SK-N-DZ (cell line): ENCODE data around the gene SEC14L5.
A peak's percentile ranks its signal among the peaks of the same experiment; 100 is the strongest.
"Not testable (repeated sequence)": the region's sequence is repeated elsewhere in the genome, so short reads cannot be mapped to it uniquely, and the experiment has no call there.

Source experiments
- DNase-seq: peaks from one replicate; pipeline ENCODE4 v3.0.0-alpha.2; 2015; ENCODE audit warnings: low spot score

SEC14L5 gene

GRCh38 chr16:4949986-4950385 lies 8.1 kb upstream of the SEC14L5 start:
- no peak for DNase-seq

- DNase-seq = not testable (repeated sequence)
Measured at GRCh38 chr16:4951583-4951982, 6.5 kb upstream of the SEC14L5 start.

DNA sequence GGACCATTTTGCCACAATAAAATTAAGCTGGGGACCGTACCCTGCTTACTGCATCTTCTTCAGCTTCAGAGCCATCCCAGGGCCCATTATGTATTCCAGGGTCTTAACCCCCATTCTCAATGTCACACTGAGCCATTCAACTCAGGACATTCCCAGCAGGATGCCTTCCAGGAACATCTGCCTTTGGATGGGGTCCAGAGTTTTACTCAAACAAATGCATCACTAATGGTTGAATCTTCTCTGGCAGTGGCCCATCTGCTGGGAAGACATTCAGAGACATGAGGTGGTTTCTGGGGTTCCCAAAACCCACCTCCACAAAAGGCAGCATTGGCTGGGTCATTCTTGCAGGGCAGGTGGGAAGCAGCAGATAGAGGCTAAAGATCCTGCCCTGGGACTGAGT lies 3.4 kb upstream of the SEC14L5 start:
- DNase-seq = no peak

GRCh38 chr16:4957420-4957719 lies 760 bp upstream of the SEC14L5 start:
- DNase-seq = no peak

DNA sequence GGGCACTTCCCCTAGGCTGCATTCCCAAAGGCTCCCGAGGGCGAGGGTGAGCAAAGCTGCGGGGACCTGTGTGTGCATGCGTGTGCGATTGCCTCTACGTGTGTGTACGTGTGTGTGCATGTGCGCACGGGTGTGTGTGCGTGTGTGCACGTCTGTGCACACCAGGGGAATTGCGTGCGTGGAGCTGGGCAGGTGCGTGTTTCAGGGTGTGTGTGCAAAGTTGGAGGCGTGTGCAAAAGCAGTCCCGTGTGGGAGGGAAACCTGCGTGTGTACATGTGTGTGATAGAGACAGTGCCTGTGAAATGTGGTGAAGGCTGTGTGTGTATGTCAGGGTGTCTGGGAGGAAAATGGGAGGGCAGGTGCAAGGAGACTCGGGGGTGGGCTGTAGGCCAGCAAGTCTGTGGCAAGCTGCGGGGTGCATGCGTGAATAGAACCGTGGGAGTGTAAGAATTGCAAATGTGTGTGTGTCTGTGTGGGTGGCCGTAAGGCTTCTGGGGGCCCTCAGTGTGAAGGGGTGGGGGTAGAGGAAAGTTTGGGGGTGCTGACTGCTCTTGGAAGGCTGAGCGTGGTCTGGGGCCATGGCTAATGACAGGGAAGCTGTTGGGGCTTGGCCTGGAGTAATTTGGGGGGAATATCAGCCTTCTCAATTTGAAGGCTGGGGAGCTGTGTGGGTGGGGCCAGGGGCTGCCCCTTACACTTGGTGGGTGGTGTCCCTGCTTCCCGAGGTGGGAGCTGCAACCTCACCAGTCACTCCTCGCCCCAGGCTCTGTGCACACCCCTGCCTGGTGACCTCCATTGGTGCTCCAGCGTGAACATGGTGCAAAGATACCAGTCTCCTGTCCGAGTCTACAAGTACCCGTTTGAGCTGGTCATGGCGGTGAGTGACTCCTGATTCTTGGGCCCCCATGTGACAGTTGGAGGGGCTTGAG lies 644 bp downstream of the SEC14L5 start:
- no peak for DNase-seq

DNA sequence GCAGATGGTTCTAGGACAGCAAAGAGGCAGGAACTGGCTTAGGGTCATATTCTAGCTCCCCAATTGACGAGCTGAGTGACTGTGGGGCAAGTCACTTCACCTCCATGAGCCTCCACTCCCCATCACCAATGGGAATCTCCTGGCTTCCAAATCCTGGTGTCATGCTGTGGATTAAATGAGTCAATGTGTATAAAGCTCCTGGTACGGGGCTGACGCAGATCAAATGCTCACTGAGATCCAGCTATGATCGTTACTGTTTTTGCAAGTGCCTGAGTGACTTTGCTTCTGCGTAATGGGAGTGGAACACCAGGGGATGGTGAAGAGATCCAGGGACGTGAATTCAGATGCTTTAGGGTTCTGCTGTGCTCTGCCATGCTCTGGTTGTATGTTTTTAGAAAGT lies 2.4 kb downstream of the SEC14L5 start:
- no peak for DNase-seq

DNA sequence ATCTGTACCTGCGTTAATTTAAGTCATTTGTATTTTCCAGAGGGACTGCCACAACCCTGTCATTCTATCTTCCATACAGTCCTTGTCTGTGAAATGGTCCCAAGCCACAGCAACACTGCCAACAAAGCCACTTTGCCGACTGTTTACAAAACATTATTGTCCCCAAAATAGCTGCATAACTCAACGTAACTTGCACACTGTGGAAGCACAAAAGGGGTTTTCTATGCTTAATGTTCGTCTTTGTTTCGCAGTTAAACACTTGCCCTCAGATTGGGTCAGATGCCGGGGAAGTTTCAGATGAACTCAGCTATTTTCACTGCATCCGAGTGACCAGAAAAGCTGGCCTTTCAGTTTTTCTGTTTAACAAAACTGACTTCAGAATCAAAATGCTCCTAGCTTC lies 4.6 kb downstream of the SEC14L5 start:
- no peak for DNase-seq

GRCh38 chr16:4963527-4963926 lies 5.4 kb downstream of the SEC14L5 start:
- DNase-seq = not testable (repeated sequence)

- no peak for DNase-seq
Measured at GRCh38 chr16:4966736-4967453, 8.8 kb downstream of the SEC14L5 start.

GRCh38 chr16:4968278-4968677 lies 10.1 kb downstream of the SEC14L5 start:
- not testable (repeated sequence) for DNase-seq

DNA sequence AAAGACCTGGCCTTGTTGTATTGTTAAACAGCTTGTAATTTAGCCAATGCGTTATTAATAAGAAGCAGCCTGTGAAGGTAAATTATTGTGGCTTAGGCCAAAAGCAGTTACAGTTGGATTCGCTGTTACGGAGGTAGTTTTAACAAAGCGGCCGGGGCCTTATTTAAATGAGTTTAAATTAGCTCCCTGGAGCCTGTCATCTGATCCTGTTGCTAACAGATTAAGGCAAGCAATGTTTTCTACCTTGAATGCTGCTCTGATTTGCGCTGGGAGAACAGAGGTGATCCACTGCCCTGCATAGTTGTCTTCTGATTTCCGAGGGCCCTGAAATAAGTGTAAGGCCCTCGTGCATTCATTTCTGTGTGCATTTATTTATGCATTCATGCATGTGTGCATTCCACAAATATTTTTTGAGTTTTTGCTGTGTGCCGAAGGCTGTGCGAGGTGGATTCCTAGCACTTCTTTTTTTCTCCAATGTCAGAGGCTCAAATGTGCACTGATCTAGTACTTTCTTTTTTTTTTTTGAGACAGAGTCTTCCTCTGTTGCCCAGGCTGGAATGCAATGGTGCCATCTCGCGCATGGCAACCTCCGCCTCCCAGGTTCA lies 10.9 kb downstream of the SEC14L5 start:
- DNase-seq = no peak

- DNase-seq = no peak
Measured at GRCh38 chr16:4970010-4970409, 11.9 kb downstream of the SEC14L5 start.

DNA sequence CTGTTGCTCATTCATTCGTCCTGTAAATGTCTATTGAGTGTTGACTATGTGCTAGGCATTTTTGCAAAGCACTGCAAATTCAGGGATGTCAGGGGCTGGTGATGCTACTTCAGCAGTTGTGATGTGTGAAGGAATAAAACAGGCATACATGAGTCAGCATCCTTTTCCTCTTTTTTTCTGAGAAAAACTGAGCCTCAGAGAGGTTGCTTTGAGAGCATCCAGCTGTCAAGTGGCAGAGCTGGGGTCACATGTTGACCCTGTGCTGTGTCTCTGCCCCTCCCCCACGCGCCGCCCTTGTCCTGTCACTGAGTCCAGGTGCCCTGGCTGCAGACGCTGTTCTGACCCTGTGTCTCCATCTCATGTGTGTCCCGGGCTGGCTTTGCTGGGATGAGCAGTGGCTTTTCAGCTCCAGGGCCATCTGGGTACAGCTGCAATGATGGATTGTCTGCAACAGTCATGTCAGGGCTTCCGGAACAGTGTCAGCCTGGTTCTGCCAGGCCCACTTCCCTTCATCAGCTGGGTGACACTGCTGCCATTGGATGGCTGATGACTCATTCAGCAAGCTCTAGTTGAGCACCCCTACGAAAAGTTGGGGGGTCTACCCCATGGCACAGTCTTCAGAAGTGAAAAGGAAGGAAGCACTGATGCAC lies 14.9 kb downstream of the SEC14L5 start:
- peak; percentile 45 for DNase-seq

DNA sequence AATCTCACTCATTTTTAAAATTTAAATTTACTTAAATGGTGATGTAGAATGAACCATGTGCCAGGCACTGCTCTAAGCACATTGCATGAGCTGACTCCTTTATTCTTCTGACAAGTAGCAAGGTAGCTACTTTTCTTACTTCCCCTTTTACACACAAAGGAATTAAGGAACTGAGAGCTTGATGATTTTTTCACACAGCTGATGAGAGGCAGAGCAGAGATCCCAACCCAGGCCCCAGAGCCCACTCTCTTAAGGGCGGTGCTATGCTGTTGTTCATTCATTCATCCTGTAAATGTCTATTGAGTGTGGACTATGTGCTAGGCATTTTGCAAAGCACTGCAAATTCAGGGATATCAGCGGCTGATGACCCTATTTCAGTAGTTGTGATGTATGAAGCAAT lies 17.9 kb downstream of the SEC14L5 start:
- DNase-seq = no peak

DNA sequence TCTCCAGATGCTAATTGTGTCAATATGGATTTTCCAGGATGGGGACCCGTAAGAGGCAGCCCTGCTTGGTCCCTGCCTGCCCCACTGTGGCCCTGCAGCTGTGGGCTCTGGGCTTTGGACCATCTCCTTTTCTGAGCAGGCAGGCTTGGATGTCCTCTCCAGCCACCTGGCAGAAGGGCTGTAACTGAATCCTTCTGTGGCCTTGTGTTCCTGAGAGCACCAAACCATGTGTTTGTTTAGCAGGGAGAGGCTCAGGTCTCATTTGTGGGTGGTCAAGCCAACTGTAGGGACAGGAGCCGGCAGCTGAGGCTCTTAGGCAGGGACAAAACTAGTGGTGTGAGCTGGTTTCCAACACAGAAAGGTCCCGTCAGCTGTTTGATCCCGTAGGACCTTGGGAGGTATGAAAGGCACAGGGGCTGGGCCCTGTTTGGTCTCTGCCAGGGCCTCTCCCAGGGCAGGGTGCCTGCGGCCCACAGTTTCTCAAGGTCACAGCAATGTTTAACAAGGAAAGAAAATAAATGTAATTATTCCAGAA lies 18.5 kb downstream of the SEC14L5 start:
- no peak for DNase-seq

DNA sequence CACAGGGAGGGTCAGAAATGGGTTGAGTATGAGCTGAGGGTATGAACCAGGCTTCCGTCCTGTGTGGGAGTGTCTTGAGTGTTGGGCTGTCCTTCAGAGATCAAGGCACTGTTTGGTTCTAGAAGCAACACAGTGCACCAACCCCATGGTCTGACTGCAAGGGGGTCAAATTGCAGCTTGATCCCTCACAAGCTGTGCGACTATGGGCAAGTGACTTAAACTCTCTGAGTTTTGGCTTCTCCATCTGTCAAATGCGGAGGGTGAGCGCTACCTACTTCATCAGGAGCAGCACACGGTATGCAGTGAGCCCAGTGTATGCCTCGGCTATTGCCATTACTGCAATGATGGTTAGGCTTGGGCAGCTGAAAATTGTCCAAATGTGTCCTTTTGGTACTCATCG lies 21.0 kb downstream of the SEC14L5 start:
- no peak for DNase-seq

DNA sequence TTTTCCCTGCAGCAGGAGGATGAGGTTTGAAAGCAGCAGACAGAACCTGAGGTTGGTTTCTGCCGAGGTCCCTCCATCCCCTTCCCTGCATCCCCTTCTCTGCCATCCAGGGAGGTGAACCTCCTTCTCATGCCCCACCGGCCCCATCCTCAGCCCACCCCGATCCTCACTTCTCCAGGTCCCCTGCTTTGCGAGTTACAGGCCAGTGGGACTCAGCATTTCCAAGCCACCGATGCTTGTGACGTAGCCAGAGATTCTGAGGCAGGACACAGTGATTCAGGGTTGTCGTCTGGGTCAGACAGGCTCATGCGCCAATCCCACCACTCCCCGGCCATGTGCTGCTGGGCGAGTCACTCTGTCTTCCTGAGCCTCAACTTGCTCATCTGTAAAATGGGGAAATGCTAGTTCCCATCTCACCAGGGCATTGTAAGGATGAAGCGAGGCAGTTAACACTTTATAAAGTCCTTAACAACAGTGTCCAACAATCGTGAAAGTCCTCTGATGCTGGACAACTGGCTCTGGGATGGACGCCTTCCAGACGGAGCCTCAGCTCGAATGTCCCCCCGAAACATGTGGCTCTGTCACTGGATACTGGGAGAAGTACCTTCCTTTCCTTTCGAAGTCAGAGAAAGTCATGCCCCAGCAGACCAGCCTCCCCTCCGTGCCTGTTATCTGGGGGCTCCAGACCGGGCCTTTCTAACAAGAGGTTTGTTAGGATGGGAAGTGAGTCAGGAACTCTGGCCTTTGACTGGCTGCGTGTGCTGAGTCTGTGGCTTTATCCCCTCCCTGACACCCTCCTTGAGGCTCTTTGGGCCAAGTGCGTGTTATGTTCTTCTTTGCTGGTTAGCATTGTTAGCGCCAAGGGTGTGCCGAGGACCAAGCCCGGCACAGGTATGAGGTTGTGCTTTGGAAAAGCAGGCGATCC lies 21.9 kb downstream of the SEC14L5 start:
- no peak for DNase-seq

GRCh38 chr16:4980691-4981090 lies 22.6 kb downstream of the SEC14L5 start:
- no peak for DNase-seq

- no peak for DNase-seq
Measured at GRCh38 chr16:4981473-4981872, 23.3 kb downstream of the SEC14L5 start.

GRCh38 chr16:4982056-4982867 lies 24.1 kb downstream of the SEC14L5 start:
- DNase-seq = no peak
